ENCODE measurements around the gene SLC47A1. TPM values are rescaled to one million over a fixed set of nuclear protein-coding genes. Genes with fewer than 3 reads are reported as not detected.

Gene SLC47A1
- total and polyA plus RNA-seq, 2 of the 8 experiments (the other 6 are each of a cell fraction or from before 2014, with no cell fraction given): 1.5 to 3.6 TPM

GRCh38 chr17:19561697-19562318 lies 28.2 kb downstream of the SLC47A1 start:
- H3K4me3 ChIP-seq (ENCODE audit: extremely low read depth in 1 of 4, insufficient read depth in 2 of 4, low read depth in 3 of 4, low read length in 4 of 4): no peak overlapping the region
- H3K9ac ChIP-seq (replicated peaks in 1 of 4; ENCODE audit: extremely low read depth in 1 of 4, low read depth in 3 of 4, low read length in 3 of 4): no peak overlapping the region
- H2AFZ ChIP-seq (ENCODE audit: low read length): no peak overlapping the region
- ChIA-PET POLR2A (ENCODE audit: partially characterized antibody) (interaction anchor here (0.7 kb wide), 1 partner anchor 10 kb away, joined by 3 read pairs; no protein-coding TSS in a partner anchor), CTCF (ENCODE audit: partially characterized antibody) (interaction anchor here (0.9 to 1.6 kb wide), 5 partner anchors 12 to 203 kb away, joined by 3 to 6 read pairs (median 3); no protein-coding TSS in a partner anchor)
- no peak overlapping the region for H3K18ac ChIP-seq (ENCODE audit: extremely low read depth, low read length)
- H3K4me1 ChIP-seq (replicated peaks in 1 of 4; ENCODE audit: control insufficient read depth in 3 of 4, insufficient read depth in 4 of 4, low read length in 3 of 4): peaks cover 0 to 2% (median 0%) of the 10 kb centered on the region in 4 experiments; a peak in 1 of 7 replicates
- H4K8ac ChIP-seq (ENCODE audit: extremely low read depth, insufficient read depth, low read length): no peak overlapping the region
- no peak overlapping the region for H2BK15ac ChIP-seq (ENCODE audit: low read length)
- no peak for FAIRE-seq
- H3K4me2 ChIP-seq (ENCODE audit: insufficient read depth in 1 of 2, low read depth in 2 of 2, low read length in 2 of 2): no peak overlapping the region
- H3K23ac ChIP-seq (ENCODE audit: insufficient read length): no peak overlapping the region
- no peak for DNase-seq (ENCODE audit: low read depth in 1 of 2, low spot score in 2 of 2)
- no peak overlapping the region for H4K91ac ChIP-seq (replicated peaks; ENCODE audit: insufficient read length, low read length)
- no peaks in the 10 kb centered on the region for H3K36me3 ChIP-seq (ENCODE audit: control insufficient read depth in 2 of 4, insufficient read depth in 4 of 4, low read length in 3 of 4)
- H3K79me2 ChIP-seq (ENCODE audit: control insufficient read depth in 1 of 2, insufficient read depth in 2 of 2, low read length in 2 of 2): no peaks in the 10 kb centered on the region
- WGBS, 2 experiments (ENCODE audit: extremely low coverage in 1 of 2, insufficient coverage in 1 of 2, insufficient read length in 1 of 2, insufficient replicate concordance in 2 of 2, low coverage in 1 of 2, low lambda C conversion rate in 2 of 2, missing lambda C conversion rate in 1 of 2): 94% methylated on average over 9 of the region's 9 CpGs; no CpG with 5 or more reads in 1 of the 2 experiments
- H3K4ac ChIP-seq (replicated peaks; ENCODE audit: insufficient read length, low read depth, low read length): no peak overlapping the region
- H3K79me1 ChIP-seq (ENCODE audit: low read depth, low read length): no peaks in the 10 kb centered on the region
- no peak overlapping the region for H2BK12ac ChIP-seq (ENCODE audit: low read depth, low read length)
- H4K5ac ChIP-seq (ENCODE audit: insufficient read length, low read depth, low read length): no peak overlapping the region
- no peaks in the 10 kb centered on the region for H3K27me3 ChIP-seq (replicated peaks in 1 of 4; ENCODE audit: control insufficient read depth in 3 of 4, extremely low read depth in 1 of 4, insufficient read depth in 3 of 4, low read length in 3 of 4)
- no peak overlapping the region for H3K14ac ChIP-seq (ENCODE audit: insufficient read length)
- H3K27ac ChIP-seq (ENCODE audit: low read depth, low read length): no peak overlapping the region
- H2BK120ac ChIP-seq (replicated peaks; ENCODE audit: low read depth, low read length): no peak overlapping the region
- no peak overlapping the region for H2BK20ac ChIP-seq (ENCODE audit: low read length)
- H3K23me2 ChIP-seq (ENCODE audit: low read depth, low read length): no peaks in the 10 kb centered on the region
- H2BK5ac ChIP-seq (ENCODE audit: low read depth, low read length): no peak overlapping the region
- no peaks in the 10 kb centered on the region for H4K20me1 ChIP-seq (replicated peaks in 1 of 2; ENCODE audit: control insufficient read depth in 1 of 2, insufficient read depth in 2 of 2, low read length in 2 of 2)
- no peak overlapping the region for H3K56ac ChIP-seq (replicated peaks; ENCODE audit: insufficient read length, low read depth, low read length)
- peaks cover 0 to 3% of the 10 kb centered on the region in 2 experiments; a peak in 1 of 4 replicates for H3K9me3 ChIP-seq (ENCODE audit: insufficient read depth in 2 of 2, low read depth in 1 of 2, low read length in 1 of 2)
- H2AK5ac ChIP-seq (ENCODE audit: low read depth, low read length): no peak overlapping the region
- no peak for TF ChIP-seq TBP (IDR thresholded peaks at IDR 0.05; ENCODE audit: low read depth, low read length)
- no peak for TF ChIP-seq TAF1 (IDR thresholded peaks at IDR 0.05; ENCODE audit: low read depth, low read length)
- no peak for TF ChIP-seq CTCF (IDR thresholded peaks at IDR 0.05; ENCODE audit: control extremely low read depth in 1 of 3, insufficient read depth in 1 of 3, low read depth in 1 of 3, low read length in 3 of 3)
- TF ChIP-seq ATF2 (IDR thresholded peaks at IDR 0.05; ENCODE audit: low read length): no peak
- no peak for TF ChIP-seq GTF2F1 (IDR thresholded peaks at IDR 0.05; ENCODE audit: borderline replicate concordance, low read depth, low read length)
- no peak for TF ChIP-seq RNF2 (IDR thresholded peaks at IDR 0.05; ENCODE audit: borderline replicate concordance, low read depth, low read length, missing control alignments, poor library complexity, severe bottlenecking)
- no peak for TF ChIP-seq RFX5 (IDR thresholded peaks at IDR 0.05; ENCODE audit: borderline replicate concordance, low read depth, low read length)
- no peak for TF ChIP-seq RBBP5 (IDR thresholded peaks at IDR 0.05; ENCODE audit: borderline replicate concordance, low read depth, low read length)

Data from H1 (cell line).